AG08395 (cell line): Measurements from ENCODE around the gene ZDHHC11.
"Not testable (repeated sequence)": the region's sequence is repeated elsewhere in the genome, so short reads cannot be mapped to it uniquely, and the experiment has no call there.

Experiments used
- DNase-seq: peaks from one replicate; pipeline ENCODE4 v3.0.0; 2012; ENCODE audit warnings: mixed read lengths, low spot score

Gene ZDHHC11

GRCh38 chr5:858726-859125 lies 7.9 kb upstream of the ZDHHC11 start:
- no peak for DNase-seq

DNA sequence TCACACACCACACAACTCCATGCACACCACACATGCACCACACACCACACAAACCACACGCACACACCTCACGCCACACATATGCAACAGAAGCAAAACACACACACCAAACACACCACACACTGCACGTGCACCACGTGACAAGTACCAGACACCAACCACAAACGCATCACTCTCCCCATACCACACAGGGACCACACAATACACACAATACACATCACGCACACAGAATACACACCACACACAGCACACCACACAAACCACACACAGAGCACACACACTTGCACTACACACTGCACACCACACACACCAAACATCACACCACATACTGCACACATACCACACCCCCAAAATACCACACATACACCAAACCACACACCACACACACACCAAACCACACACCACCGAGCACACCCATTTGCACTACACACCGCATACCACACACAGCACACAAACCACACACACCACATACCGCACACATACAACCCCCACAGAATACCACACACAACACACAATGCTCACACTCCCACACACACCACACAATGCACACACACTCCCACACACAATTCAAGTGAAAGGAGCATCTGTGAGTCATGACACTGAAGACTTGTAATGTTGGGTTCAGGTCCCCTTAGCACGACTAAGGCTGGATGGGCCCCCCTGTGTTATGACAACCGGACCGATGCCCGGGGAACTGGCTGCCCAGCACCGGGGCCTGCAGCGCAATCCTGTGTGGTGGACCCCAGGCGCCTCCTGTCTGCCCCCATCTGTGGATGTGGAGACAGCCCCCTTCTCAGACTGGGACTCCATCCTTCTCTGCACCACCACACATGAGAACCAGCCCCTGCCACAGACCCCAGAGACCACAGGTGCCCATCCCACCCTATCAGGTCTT lies 6.0 kb upstream of the ZDHHC11 start:
- no peak for DNase-seq

GRCh38 chr5:855771-856530 lies 5.2 kb upstream of the ZDHHC11 start:
- no peak for DNase-seq

DNA sequence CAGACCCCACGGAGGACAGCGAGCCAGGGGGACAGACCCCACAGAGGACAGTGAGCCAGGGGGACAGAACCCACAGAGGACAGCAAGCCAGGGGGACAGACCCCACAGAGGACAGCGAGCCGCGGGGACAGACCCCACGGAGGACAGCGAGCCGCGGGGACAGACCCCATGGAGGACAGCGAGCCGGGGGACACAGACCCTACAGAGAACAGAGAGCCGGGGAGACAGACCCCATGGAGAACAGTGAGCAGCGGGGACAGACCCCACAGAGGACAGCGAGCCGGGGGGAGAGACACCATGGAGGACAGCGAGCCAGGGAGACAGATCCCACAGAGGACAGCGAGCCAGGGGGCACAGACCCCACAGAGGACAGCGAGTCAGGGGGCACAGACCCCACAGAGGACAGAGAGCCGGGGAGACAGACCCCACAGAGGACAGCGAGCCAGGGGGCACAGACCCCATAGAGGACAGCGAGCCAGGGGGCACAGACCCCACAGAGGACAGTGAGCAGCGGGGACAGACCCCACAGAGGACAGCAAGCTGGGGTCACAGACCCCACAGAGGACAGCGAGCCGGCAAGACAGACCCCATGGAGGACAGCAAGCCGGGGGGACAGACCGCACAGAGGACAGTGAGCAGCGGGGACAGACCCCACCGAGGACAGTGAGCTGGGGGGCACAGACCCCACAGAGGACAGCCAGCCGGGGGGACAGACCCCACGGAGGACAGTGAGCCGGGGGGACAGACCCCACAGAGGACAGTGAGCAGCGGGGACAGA lies 4.4 kb upstream of the ZDHHC11 start:
- DNase-seq: no peak

- no peak for DNase-seq
Observed at GRCh38 chr5:854217-854616, 3.4 kb upstream of the ZDHHC11 start.

GRCh38 chr5:853416-854090 lies 2.8 kb upstream of the ZDHHC11 start:
- DNase-seq: not testable (repeated sequence)

- DNase-seq: no peak
Observed at GRCh38 chr5:852431-853401, 1.9 kb upstream of the ZDHHC11 start.

DNA sequence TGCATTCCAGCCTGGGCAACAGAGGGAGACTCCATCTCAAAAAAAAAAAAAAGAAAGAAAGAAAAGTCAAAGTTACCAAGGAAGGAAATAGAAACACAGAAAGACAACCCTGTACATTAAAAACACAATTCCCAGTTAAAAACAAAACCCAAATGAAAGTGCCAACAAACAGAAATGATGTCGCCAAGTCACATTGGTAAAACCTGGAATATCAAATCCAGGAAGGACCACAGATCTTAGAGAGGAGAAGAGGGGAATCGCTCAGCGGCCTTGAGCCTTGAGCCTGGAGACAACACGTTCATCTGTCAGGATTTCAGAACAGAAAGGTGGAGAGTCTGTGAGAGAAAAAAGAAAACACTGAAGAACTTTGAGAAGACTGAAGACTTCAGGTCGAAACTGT lies 1.2 kb upstream of the ZDHHC11 start:
- DNase-seq: no peak

DNA sequence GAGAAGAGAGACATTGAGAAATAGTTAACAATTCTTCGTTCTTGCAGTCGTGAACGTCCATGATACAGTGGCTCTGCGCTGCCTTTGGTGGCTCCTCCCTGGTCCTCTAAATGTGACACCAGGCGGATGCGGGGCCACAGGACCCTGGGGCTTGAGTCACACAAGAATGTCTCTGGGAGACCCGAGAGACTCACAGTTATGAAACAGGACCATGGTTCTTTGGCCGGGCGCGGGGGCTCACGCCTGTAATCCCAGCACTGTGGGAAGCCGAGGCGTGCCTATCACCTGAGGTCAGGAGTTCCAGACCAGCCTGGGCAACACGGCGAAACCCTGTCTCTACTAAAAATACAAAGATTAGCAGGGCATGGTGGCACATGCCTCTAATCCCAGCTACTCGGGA lies 767 bp upstream of the ZDHHC11 start:
- DNase-seq: no peak

DNA sequence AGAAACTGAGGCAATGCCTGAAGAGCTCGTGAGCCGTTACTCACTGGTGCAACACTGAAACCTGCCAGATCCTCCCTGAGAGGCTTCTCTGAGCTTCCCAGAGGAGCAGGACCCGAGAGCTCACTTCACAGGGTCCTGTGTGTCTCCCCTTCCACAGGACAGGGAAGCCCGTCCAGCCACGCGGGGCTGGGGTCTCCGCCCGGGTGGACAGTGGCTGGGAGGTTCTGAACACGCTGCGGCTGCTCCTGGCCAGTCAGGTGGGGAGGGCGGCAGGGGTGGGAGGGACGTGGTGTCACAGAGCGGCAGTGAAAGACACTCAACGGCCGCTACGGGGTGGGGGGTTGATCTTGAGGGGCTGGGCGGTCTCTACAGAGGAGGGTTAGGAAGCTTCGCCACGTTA lies 290 bp upstream of the ZDHHC11 start:
- no peak for DNase-seq

DNA sequence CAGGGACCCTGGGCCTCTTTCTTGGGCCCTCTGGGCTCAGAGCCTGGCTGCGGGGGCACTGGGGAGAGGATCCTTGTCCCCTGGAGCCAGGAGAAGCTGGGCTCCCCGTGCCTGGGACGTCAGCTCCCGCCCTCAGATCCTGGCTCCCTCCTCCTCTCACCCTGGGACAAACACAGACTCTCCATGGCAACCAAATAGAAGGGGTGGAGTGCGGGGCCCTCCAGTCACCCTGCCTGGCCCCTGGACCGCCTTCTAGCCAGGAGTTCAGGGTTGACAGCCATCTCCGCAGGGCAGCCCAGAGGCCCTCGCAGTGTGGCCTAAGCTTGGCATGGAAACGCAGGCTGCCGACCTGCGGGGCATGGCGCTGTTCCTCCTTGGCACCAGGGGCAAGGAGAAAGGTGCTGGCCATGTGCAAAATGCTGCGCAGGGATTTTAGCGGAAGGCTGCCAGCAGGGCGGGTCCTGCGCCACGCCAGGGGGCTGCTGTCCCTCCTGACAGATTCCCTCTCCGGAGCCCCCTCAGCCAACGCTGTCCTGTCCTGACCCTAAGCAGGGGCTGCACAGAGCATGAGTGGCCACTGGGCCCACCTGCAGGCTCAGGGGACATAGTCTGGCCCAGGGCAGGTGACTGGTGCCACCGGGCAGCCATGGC lies 1.0 kb downstream of the ZDHHC11 start:
- peak; percentile 7 for DNase-seq

- no peak for DNase-seq
Observed at GRCh38 chr5:848671-849111, 2.1 kb downstream of the ZDHHC11 start.

DNA sequence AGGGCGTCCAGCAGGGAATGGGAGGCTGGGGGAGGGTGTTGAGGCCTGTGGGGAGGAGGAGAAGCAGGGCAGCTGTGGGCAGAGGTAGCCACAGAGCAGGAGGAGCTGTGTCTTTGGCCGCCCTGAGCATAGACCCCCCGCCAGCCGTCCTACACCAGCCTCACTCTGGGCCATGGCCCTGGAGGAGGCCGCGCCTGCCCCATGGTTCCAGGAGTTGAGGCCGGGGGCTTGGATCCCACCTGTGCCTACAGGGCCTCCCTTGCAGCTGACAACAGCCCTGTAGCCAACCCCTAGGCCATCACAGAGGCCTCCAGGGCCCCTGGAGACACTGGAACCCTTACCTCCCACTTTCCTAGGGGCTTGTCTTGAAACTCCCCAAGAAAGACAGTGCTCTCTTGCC lies 3.0 kb downstream of the ZDHHC11 start:
- not testable (repeated sequence) for DNase-seq

GRCh38 chr5:847212-847611 lies 3.6 kb downstream of the ZDHHC11 start:
- not testable (repeated sequence) for DNase-seq

DNA sequence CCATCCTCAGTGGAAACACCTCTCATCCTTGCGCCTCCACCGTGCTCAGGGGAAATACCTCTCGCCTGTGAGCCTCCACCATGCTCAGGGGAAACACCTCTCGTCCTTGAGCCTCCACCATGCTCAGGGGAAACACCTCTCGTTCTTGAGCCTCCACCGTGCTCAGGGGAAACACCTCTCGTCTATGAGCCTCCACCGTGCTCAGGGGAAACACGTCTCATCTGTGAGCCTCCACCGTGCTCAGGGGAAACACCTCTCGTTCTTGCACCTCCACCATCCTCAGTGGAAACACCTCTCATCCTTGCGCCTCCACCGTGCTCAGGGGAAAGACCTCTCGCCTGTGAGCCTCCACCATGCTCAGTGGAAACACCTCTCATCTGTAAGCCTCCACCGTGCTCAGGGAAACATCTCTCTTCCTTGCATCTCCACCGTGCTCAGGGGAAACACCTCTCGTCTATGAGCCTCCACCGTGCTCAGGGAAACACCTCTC lies 4.1 kb downstream of the ZDHHC11 start:
- DNase-seq: not testable (repeated sequence)

DNA sequence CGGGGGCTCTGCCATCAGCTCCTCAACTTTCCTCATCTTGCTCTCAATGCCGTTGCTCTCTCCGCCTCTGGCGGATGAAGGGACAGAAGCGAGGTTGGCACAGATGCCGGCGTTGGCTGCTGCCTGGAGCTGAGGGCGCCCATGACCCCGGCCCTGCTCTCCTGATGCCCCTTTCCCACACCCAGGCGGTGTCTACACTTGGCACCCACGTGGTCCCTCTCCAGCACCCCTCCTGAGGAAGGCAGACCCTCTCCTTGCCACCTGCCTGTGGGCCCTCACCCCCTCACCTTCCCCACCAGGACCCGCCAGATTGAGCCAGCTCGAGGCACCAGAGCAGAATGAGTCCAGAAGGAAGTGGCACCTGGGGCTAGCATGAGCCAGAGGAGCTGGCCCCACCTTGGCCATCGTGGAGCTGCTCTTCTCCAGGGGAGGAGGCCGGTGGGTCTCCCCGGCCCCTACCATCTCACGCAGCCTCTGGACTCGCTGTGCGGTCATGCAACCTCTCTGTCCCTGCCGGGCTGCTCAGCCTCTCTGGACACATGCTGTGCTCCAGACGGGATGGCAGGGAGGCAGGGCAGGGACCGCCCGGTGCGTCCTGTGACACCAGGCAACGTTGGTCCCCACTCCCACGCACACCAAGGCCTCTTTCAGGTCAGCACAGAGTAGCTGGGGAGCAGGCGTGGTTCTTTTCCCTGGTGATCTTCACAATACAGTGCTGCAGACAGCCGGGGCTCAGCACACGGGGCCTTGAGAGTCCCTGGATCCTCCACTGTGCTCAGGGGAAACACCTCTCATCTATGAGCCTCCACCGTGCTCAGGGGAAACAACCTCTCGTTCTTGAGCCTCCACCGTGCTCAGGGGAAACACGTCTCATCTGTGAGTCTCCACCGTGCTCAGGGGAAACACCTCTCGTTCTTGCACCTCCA lies 4.8 kb downstream of the ZDHHC11 start:
- DNase-seq: not testable (repeated sequence)

DNA sequence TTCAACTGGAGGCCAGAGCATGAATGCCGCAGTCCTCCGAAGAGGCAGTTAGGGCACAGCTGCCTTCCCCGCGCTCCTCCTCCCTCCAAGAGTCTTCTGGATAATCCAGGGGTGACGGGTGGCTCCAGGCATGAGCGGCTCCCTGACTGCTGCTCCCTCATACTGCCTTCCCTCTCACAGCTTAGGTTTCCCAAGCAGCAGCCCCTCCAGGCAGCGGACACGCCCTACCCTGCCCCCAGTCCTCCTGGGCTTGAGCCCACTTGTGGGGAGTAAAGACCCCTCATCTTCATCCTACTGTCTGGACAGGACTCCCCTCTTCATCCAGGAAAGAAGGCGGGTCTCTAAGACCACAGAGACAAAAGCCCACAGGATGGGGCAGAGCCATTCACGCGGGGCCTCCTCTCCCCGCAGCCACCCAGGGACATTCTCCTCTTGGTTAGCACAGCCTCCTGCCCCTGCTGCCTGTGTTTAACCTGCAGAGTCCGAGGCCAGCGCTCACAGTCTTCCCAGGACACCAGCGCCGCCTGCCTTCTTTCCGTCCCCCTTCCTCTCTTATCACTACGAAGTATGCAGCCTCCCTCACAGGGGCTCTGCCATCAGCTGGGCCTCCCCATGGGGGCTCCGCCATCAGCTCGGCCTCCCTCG lies 5.6 kb downstream of the ZDHHC11 start:
- not testable (repeated sequence) for DNase-seq

DNA sequence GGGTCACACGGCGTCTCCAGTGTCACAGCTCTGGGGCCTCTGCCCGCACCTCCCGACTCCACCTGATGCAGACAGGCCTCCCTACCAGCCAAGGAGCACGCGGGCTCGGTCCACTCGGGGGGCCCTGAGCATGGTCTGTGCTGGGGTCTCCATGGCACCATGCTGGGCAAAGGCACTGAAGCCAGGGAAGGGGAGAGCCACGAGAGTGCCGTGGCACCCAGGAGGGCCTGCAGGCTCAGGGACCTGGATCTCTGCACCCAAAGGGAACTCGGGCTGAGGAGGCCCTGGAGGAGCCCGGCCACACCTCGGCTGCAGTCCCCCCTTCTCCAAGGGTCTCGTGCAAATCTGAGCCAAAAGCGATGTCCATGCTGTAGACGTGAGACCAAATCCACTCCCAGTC lies 6.4 kb downstream of the ZDHHC11 start:
- not testable (repeated sequence) for DNase-seq
